Ishikawa (cell line): ENCODE data around the gene CTTNBP2.

ENCODE experiments used
- CREB1 ChIP-seq: IDR thresholded peaks from 2 replicates; pipeline ENCODE4 v1.6.1; 2012; ENCODE audit warnings: low read depth
- EGR1 ChIP-seq: IDR thresholded peaks from 2 replicates; pipeline ENCODE4 v1.6.1; 2012
- EP300 ChIP-seq: IDR thresholded peaks from 2 replicates; pipeline ENCODE4 v1.6.1; 2012; ENCODE audit warnings: borderline replicate concordance
- FOXM1 ChIP-seq: IDR thresholded peaks from 2 replicates; pipeline ENCODE4 v1.6.1; 2012; ENCODE audit warnings: low read depth, borderline replicate concordance
- RAD21 ChIP-seq: IDR thresholded peaks from 2 replicates; pipeline ENCODE4 v1.6.1; 2012; ENCODE audit warnings: low read depth
- TAF1 ChIP-seq: IDR thresholded peaks from 2 replicates; pipeline ENCODE4 v1.6.1; 2012; ENCODE audit warnings: low read depth, mild to moderate bottlenecking
- TEAD4 ChIP-seq: IDR thresholded peaks from 2 replicates; pipeline ENCODE4 v1.6.1; 2012
- YY1 ChIP-seq: IDR thresholded peaks from 2 replicates; pipeline ENCODE4 v1.6.1; 2012; ENCODE audit warnings: low read depth
- ZBTB7A ChIP-seq: IDR thresholded peaks from 2 replicates; pipeline ENCODE4 v1.6.1; 2012; ENCODE audit warnings: low read depth
- TF ChIP-seq, protein P1 (sequence below): IDR thresholded peaks from 2 replicates; pipeline ENCODE4 v1.6.1; 2012
- TF ChIP-seq, protein P2 (sequence below): IDR thresholded peaks from 2 replicates; pipeline ENCODE4 v1.6.1; 2012; ENCODE audit warnings: low read depth, mild to moderate bottlenecking

DNA sequence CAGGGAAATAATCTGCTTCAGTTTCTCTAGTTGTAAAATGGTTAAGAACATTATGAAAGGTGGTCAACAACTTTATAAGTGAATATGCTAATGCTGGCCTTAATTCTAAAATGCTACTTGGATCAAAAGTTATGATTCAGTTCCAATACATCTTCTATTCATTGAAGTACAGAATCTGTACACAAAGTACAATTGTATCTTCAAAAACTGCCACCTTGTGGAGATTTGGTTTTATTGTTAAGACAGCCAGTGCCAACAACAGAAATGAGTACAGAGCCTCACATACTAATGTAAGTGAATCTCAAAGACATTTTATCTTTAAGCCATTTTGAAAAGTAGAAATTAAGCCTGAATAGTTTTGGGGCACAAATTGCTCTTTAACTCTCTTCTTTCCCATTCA is 199.4 kb downstream of the CTTNBP2 start:
- TF ChIP-seq CREB1 (no peak), TEAD4 (no peak), FOXM1 (no peak), RAD21 (peak; percentile 33; the same call in 1 of the 2 replicates), YY1 (no peak), EGR1 (no peak), TAF1 (no peak), EP300 (no peak), ZBTB7A (no peak)
- TF ChIP-seq, protein P1, sequence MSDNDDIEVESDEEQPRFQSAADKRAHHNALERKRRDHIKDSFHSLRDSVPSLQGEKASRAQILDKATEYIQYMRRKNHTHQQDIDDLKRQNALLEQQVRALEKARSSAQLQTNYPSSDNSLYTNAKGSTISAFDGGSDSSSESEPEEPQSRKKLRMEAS: no peak
- TF ChIP-seq, protein P2, sequence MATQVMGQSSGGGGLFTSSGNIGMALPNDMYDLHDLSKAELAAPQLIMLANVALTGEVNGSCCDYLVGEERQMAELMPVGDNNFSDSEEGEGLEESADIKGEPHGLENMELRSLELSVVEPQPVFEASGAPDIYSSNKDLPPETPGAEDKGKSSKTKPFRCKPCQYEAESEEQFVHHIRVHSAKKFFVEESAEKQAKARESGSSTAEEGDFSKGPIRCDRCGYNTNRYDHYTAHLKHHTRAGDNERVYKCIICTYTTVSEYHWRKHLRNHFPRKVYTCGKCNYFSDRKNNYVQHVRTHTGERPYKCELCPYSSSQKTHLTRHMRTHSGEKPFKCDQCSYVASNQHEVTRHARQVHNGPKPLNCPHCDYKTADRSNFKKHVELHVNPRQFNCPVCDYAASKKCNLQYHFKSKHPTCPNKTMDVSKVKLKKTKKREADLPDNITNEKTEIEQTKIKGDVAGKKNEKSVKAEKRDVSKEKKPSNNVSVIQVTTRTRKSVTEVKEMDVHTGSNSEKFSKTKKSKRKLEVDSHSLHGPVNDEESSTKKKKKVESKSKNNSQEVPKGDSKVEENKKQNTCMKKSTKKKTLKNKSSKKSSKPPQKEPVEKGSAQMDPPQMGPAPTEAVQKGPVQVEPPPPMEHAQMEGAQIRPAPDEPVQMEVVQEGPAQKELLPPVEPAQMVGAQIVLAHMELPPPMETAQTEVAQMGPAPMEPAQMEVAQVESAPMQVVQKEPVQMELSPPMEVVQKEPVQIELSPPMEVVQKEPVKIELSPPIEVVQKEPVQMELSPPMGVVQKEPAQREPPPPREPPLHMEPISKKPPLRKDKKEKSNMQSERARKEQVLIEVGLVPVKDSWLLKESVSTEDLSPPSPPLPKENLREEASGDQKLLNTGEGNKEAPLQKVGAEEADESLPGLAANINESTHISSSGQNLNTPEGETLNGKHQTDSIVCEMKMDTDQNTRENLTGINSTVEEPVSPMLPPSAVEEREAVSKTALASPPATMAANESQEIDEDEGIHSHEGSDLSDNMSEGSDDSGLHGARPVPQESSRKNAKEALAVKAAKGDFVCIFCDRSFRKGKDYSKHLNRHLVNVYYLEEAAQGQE: no peak
